Right ventricle myocardium superior (tissue), 1 donor: ENCODE data around the gene SLC2A10. TPM values are rescaled to one million over a fixed set of nuclear protein-coding genes. Genes with fewer than 3 reads are reported as not detected.
"Not testable (repeated sequence)": the region's sequence is repeated elsewhere in the genome, so short reads cannot be mapped to it uniquely, and the experiment has no call there.

Source experiments
- ATAC-seq: fragments of 200-7000 bp; cut with Tn5 transposase; one replicate; pipeline ENCODE4 v1.9.1; 2020; ENCODE audit warnings: mild to moderate bottlenecking; ENCODE audit not compliant: poor library complexity
- DNase-seq: peaks from one replicate; pipeline ENCODE4 v3.0.0-alpha.2; 2020
- intact Hi-C: fragments of 100-400 bp; cut with DNase I; formaldehyde crosslinking; loops from one replicate; pipeline ENCODE4 v1.11.2; 2022
- long read RNA-seq: library from polyadenylated mRNA; unstranded; transcript quantifications from one replicate; pipeline ENCODE4 v2.0.0, GENCODE V29; 2021
- total RNA-seq: library from RNA; stranded (reverse); fragmentation: NEBNext Ultra II Directional; extraction: Animal tissue kit (Norgen Biotek cat#: 25700); gene quantifications from one replicate; pipeline ENCODE4 v1.2.1, GENCODE V29; 2021
- donor health status: DM: no; HTN: yes; CAD: no; lungs with severe emphysema.

The SLC2A10 gene
- total RNA-seq: 2.6 TPM
- long read RNA-seq, full-length matches to known transcripts: 10 of 13 reads
- long read RNA-seq, partial matches to known transcripts: 1 of 13 reads
- long read RNA-seq, other reads (novel, unspliced or antisense): 2 of 13 reads

DNA sequence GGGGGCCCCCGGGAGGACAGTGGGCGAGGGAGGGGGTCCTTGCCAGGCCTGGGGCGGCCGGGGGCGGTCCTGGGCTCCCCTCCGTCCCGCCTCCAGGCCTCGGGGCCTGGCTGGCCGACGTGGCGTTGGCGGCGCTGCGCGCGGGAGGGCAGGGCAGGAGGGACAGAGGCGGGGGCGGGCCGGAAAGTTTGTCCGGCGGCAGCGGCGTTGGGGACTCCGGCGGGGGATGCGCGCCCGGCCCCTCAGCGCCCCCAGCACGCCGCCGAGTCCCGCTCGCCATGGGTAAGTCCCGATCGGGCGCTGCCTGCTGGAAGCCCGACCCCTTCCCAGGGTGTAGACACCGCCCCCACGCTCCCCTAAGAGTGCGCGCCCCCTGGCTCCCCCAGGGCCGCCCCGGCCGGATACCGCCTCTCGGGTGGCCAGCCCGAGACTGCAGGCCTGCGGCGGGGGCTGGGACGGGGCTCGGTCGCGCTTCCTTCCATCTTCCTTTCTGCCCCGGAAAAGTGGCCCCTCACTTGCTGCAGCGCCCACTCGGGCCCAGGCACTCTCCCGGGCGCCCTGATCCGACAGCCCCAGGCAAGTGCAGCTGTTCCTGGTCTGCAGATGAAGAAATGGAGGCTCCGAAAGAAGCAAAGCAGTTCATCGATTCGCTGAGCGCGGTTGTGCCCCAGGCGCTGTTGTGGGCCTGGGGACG is at the start of gene SLC2A10:
Gene SLC2A10, plus strand, starts transcription at position 191 of the 694 bp plus-strand sequence. Its CDS starts 88 bp downstream, at position 279.
- intact Hi-C loops: no loop called here
- ATAC-seq (peak; percentile 94), DNase-seq (peak; percentile 81)

DNA sequence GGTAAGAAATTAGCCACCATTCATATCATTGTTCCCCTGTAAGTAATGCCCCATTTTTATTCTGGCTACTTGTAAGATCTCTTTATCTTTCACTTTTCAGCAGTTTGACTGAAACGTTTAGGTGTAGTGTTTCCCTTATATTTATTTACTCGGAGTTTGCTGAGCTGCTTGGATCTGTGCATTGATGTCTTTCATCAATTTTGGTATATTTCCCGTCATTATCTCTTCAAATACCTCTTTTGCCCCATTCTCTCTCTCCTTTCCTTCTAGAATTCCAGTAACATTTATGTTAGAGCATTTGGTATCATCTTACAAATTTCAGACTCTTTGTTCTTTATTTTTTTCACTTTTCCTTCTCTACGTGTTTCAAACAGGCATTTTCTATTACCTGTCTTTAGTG is 49.0 kb upstream of the SLC2A10 start:
- intact Hi-C loops: no loop called here
- no peak for DNase-seq

DNA sequence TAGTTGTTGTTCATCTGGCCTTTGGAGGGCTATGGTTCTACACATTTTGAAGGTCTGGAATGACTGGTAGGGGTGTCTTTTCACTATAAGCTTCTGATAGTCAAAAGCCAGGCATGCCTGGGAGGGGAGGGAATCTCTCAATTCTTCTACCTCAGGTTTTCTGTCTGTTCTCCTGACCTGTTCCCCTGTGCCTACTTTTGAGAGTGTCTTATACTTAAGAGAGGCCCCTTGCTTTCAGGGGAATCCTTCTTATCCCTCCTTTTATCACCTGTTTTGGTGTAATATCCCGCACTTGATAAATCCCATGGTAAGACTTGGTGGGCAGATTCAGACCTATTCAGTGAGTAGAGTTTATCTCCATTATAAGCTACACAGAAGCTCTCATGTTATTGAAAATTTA is 47.8 kb upstream of the SLC2A10 start:
- DNase-seq (no peak), ATAC-seq (no peak)
- intact Hi-C loops: no loop called here

More for the DNA sequence above, 49.0 kb upstream of the SLC2A10 start:
- no peak for ATAC-seq

DNA sequence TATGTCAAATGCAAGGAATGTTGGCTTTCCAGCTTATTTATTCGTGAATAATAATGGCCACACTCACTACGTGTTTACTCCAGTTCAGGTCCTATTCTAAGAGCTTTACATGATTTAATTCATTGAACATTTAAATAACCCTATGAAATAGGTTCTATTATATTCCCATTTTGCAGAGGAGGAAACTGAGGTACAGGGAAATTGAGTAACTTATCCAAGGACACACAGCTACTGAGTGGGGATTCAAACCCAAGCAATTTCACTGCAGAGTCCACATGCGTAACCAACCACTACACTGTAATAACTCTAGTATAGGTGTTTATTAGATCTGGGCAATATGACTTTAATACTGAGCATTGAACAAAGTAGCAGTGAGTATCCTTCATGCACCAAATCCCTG is 45.9 kb upstream of the SLC2A10 start:
- DNase-seq: no peak
- intact Hi-C loops: no loop called here
- ATAC-seq: no peak

DNA sequence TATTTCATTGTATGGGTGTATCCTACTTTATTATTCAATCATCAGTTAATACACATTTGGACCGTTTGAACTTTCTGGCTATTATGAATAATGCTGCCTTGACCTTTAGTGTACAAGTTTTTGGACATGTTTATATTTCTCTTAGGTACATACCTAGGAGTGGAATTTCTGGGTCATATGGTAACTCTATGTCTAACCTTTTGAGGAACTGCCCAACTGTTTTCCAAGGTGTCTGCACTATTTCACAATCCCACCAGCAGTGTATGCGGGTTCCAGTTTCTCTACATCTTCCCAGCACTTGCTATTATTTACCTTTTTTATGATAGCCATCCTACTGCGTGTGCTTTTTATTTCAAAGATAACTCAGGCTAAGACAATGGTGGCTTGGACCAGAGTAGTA is 43.8 kb upstream of the SLC2A10 start:
- DNase-seq: no peak
- no peak for ATAC-seq
- intact Hi-C loops: no loop called here

DNA sequence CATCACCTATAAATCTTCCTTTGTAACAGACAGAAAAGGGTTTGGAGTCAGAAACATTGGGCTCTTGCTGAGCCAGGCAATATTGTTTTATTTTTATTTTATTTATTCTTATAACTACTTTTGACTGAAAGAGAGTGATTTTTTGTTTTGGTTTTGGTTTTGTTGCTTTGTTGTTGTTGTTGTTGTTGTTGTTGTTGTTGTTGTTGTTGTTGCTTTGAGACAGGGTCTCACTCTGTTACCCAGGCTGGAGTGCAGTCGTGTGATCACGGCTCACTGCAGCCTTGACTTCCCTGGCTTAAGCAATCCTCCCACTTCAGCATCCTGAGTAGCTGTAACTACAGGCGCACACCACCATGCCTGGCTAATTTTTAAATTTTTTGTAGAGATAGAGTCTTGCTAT is 43.1 kb upstream of the SLC2A10 start:
- intact Hi-C loops: no loop called here
- no peak for ATAC-seq
- no peak for DNase-seq

DNA sequence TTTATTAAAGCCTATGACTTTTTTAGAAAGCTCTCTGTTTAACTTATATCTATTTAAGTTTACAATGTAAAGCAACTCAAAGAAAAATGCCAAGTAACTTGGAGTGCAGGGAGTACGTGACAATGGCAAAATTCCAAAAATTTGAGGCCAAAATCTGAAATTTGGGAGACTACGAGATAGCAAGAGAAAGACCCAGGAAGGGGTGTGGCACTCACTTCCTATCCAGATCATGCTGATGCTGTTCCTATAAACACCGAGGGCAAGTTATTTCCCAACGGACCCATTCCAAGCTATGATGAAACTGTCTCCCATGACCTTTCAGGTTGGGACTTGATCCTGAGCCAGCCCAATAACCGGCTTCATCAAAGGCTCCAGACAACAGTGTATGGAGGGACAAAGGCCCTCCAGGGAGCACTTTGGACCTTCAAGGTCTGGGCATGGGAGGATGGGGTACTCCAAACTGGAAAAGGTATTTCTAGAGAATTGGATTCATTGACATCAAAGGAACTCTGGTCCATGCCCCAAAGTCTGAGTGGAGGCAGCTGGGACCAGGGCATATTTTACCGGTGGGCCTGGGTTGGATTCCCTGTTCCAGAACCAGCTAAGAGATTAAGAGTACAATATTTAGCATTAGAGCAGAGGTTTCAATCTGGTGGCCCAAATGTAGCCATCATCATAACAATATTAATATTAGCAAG is 42.5 kb upstream of the SLC2A10 start:
- intact Hi-C loops: no loop called here
- ATAC-seq: no peak
- no peak for DNase-seq

DNA sequence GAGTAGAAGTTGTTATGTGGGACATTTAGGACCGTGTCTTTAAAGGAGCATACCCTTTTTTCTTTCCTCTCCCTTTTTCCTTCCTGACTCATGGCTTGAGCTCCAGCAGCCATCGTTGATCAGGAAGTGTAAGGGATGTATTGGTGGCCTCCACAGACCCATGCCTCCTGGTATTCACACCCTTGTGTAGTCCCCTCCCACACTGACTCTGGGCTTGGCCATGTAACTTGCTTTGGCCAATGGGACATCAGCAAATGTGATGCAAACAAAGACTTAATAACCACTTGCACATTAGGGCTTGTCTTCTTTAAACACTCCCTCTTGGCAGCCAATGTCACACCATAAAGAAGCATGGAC is 39.2 kb upstream of the SLC2A10 start:
- ATAC-seq: no peak
- intact Hi-C loops: no loop called here
- DNase-seq: no peak

DNA sequence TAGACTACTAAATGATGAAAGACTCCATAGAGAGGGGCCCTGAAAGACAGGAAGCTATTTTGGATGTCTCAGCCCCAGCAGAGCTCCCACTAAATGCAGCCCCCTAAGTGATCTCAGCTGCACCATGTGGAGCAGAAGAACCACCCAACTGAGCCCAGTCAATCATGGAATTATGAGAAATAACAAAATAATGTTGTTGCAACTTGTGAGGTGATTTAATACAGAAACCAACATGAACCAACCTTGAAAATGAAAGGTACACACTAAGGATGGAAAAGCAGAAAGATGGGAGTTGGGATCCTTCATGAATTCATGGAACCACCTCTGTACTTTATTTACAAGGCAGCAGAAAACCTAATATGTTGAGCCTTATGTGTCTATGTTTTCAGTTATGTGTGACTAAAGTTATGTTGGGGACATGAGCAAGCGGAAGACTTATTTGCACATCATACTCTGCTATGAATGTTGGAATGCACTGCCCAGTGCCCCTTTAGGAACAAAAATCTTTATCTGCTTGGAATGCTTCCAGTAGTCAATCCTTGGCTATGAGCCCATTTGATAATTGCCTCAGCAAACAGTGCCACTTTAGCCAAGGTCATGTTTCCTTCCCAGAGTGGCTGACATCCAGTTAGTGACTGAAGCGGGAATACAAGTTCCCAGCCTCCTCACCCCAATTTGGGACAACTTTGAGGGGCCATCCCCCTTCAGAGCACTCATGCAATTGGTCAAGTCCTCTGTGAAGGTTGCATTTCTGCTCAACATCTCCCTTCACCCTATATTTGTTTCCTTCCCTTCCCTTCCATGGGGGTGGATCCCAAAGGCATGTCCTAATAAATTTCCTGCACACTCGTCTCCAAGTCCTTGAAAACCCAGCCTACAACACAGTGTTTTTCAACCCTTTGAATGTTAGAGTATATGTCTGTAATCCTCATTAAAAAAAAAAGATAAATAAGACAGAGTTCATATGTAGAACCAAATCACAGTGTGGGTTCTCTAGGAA is 38.6 kb upstream of the SLC2A10 start:
- ATAC-seq (no peak), DNase-seq (no peak)
- intact Hi-C loops: no loop called here

DNA sequence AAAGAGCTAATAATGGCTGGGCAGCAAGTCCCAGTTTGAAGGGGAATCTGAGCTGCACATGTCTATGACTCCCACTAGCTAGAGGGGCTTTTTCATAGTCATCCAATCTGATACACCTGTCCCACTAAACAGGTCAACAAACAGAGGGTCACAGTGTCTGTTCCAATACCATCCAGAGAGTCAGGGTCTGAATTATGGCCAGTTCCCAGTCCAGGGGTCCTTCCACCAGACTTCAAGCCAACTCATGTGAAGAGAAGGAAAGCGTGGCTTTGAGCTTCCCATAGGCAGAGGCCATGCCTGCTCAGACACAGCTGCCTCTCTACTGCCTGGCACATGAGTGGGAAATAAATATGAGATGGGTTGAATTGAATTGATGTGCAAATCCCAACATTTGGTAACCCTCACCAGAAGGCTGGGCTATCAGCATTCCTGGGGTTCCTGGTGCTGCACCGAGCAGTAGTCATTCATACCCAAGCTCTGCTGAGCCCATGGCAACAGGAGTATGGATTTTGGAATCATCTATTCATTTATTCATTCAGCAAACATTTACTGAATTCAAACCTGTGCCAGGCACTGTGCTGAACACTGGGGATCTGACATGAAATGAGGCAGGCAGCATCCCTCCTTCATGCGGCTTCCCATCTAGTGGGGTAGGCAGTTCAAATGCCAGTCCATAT is 37.4 kb upstream of the SLC2A10 start:
- DNase-seq (no peak), ATAC-seq (no peak)
- intact Hi-C loops: no loop called here

DNA sequence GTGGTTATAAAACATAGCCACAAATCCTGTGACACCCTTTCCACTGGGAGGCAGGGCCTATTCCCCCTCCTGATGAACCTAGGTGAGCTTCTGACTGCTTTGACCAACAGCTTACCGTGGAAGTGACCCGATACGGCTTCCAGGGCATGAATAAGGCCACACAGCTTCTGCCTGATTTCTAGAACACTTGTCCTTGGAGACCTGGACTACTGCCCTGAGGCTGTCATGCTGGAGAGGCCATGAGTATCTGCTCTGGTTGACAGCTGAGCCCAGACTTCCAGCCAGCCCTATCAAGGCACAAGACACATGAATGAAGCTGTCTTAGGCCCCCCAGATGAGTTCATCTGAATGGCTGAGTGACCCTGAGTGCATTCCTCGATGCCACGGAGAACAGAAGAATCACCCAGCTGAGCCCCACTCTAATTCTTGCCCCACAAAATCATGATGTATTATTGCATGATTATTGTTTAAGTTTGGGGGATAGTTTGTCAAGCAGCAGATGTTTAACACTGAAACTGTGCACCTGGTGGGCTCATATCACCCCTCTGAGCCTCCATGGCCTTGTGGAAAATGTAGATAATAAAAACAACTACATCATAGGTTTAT is 36.8 kb upstream of the SLC2A10 start:
- no peak for DNase-seq
- intact Hi-C loops: no loop called here
- no peak for ATAC-seq

DNA sequence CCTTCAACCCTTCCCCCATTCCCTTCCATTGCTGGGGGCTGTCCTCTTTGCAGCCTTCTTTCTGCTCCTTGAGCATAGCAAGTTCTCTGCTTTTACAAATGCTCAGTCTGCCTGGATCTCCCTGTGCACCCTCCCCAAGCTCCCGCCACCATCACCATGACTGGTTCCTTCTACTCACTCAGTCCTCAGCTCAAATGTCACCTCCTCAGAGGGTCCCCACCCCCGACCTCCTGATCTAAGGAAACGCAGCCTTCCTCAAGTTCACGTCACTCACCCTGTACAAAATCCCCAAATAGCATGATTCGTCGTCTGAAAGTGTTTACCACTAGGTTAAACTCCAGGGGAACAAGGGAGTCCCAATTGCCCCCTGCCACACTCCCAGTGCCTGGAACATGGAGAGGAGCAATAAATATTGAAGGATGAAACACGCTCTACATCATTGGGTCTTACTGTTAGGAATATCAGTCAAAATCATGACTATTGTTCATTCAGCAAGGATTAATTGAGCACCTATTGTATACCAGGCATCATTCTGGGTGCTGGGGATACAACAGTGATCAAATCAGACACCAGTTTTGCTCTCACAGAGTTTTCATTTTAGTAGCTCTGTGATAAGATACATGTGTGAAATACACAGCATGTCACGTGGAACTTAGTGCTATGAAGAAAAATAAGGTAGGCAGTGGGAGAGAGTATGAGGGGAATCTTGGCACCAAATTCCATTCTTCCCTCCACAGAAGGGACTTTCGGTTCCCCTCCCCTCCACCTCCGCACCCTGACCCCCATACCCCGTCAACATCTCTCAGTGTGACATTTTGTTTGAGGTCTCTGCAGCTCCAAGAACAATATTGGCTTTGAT is 35.8 kb upstream of the SLC2A10 start:
- intact Hi-C loops: no loop called here
- no peak for ATAC-seq
- no peak for DNase-seq

DNA sequence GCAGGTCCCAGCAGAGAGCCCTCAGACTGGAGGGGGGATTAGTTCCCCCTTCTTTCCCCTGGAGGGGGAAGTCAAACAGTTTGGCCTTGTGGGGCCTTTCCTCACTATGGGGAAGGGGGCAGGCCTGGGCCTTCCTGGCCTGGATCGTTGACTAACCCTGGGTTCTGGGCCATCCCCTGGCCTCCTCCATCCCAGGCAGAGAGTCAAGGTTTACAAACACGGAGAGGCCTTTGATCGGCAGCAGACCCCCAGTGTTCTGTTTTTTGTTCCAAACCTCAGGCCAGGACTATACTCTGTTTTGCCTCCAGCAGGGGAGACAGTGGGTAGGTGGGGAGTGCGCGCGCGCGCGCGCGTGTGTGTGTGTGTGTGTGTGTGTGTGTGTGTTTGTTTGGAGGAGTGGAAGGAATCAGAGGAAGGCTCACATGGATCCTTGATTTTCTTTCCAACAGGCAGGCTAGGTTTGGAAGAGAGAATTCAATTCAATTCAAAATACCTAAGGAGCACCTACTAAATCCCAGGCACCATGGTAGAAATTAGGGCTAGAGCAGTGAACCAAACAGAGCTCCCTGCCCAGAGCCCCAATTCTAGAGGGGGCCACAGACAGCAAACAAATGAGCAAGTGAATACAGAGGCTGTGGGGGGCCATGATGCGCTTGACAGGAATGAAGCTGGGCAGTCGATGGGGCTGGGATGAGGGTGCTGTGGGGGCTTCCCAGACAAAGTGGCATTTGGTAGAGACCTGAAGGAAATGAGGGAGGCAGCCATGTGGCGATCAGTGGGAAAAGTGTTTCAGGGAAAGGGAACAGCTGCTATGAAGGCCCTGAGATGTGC is 35.0 kb upstream of the SLC2A10 start:
- DNase-seq (no peak), ATAC-seq (no peak)
- intact Hi-C loops: no loop called here

DNA sequence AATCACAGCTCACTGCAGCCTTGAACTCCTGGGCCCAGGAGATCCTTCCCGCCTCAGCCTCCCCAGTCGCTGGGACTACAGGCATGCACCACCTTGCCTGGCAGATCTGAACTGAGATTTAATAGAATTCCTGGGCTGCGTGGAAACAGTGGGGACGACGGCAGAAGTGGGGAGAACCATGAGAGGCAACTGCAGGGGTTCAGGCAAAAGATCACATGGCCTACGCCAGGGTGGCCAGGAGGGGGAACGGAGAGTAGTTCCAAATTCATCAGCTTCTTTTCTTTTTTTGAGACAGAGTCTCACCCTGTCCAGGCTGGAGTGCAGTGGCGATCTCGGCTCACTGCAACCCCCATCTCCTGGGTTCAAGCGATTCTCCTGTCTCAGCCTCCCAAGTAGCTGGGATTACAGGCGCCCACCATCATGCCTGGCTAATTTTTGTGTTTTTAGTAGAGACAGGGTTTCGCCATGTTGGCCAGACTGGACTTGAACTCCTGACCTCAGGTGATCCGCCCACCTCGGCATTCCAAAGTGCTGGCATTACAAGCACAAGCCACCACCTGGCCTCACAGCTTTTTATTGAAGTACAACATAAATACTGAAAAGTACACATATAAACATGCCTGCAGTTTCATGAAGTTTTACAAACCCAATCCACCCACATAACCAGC is 32.7 kb upstream of the SLC2A10 start:
- DNase-seq, intact Hi-C loops, ATAC-seq: not testable (repeated sequence)

DNA sequence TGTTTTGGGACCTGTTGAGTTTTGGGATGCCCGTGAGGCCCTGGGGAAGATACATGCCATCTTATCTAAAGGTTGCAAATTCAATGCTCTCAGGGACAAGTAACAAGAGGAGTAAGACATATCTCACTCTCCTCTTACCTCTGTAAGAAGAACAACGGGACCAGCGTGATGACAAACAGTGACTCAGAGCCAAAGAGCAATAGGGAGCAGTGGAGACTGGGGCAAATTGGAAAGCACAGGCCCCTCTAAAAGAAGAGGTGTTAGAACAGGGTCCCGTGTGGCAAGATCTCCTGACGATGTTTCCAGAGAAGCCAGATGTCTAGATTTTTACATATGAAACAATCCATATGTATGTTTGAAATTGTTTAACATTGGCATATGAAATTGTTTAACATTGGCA is 31.8 kb upstream of the SLC2A10 start:
- DNase-seq (no peak), ATAC-seq (no peak)
- intact Hi-C loops: no loop called here

DNA sequence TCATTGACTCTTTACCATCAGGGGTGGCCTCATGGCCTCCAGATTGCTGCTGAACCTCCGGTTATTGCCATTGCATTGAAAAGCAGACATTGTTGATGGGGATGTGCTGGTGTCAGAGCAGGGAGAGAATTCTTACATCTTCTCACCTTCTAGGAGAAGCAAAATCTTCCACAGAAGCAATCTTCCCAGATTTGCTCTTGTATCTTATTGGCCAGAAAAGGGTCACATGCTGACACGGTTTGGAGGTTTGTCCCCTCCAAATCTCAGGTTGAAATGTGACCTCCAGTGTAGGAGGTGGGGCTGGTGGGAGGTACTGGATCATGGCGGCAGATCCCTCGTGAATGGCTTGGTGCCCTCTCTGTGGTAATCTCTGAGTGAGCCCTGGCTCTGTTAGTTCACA is 30.9 kb upstream of the SLC2A10 start:
- intact Hi-C loops: no loop called here
- ATAC-seq: no peak

More for the DNA sequence above, 30.9 kb upstream of the SLC2A10 start:
- DNase-seq: no peak
